HG03565 (cell line): ENCODE measurements around the gene MAU2.
"Not testable (repeated sequence)": the region's sequence is repeated elsewhere in the genome, so short reads cannot be mapped to it uniquely, and the experiment has no call there.

Source experiments
- ATAC-seq: cut with Tn5 transposase; IDR thresholded peaks from one replicate; pipeline ENCODE4 v1.9.1; 2021; ENCODE audit warnings: mild to moderate bottlenecking, moderate library complexity; ENCODE audit not compliant: unreplicated experiment

The MAU2 gene

GRCh38 chr19:19381007-19381926 is 60.6 kb downstream of the MAU2 start:
- ATAC-seq: no peak

- ATAC-seq: no peak
Measured at GRCh38 chr19:19382118-19382517, 61.5 kb downstream of the MAU2 start.

GRCh38 chr19:19384486-19384885 is 63.9 kb downstream of the MAU2 start:
- no peak for ATAC-seq

- ATAC-seq: peak; percentile 87
Measured at GRCh38 chr19:19385131-19385895, 64.7 kb downstream of the MAU2 start.

GRCh38 chr19:19385896-19386869 is 65.6 kb downstream of the MAU2 start:
- ATAC-seq: no peak

GRCh38 chr19:19387108-19387507 is 66.5 kb downstream of the MAU2 start:
- no peak for ATAC-seq

- ATAC-seq: no peak
Measured at GRCh38 chr19:19388568-19389555, 68.2 kb downstream of the MAU2 start.

- not testable (repeated sequence) for ATAC-seq
Measured at GRCh38 chr19:19389683-19390082, 69.1 kb downstream of the MAU2 start.

- ATAC-seq: not testable (repeated sequence)
Measured at GRCh38 chr19:19394333-19394732, 73.7 kb downstream of the MAU2 start.

- no peak for ATAC-seq
Measured at GRCh38 chr19:19399733-19400433, 79.3 kb downstream of the MAU2 start.

GRCh38 chr19:19402656-19403372 is 82.2 kb downstream of the MAU2 start:
- ATAC-seq: no peak

GRCh38 chr19:19403373-19403901 is 82.8 kb downstream of the MAU2 start:
- no peak for ATAC-seq

- peak; percentile 68 for ATAC-seq
Measured at GRCh38 chr19:19404879-19405860, 84.5 kb downstream of the MAU2 start, which contains the start of gene GATAD2A. Gene GATAD2A (plus strand): TSS chr19:19405675. CDS start chr19:19465346, 59,671 bp downstream.

- no peak for ATAC-seq
Measured at GRCh38 chr19:19405971-19406877, 85.6 kb downstream of the MAU2 start.

GRCh38 chr19:19406878-19407632 is 86.4 kb downstream of the MAU2 start:
- ATAC-seq: no peak
